HuH-7.5 (cell line): ENCODE measurements around the gene DNM3.

Experiments used
- DNase-seq: peaks from one replicate; pipeline ENCODE4 v3.0.0; 2011; ENCODE audit warnings: low spot score

Gene DNM3

DNA sequence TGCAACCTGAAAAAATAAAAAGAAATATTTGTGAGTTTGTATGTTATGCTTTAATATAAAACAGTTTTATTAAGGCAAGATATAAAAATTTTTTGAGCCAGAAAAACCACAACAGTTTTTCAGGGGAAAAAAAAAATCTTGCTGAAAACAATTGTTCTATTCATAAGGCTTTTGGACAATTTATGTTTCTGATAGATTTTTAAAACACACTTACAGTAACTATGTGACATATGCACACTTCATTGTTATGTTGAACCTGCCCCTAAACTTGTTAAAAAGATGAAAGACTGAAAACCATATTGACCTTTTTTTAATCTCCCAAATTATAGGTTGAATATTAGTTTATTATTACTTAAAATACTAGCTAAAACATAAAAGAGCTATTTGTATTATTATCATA is 299.3 kb downstream of the DNM3 start:
- DNase-seq: no peak

DNA sequence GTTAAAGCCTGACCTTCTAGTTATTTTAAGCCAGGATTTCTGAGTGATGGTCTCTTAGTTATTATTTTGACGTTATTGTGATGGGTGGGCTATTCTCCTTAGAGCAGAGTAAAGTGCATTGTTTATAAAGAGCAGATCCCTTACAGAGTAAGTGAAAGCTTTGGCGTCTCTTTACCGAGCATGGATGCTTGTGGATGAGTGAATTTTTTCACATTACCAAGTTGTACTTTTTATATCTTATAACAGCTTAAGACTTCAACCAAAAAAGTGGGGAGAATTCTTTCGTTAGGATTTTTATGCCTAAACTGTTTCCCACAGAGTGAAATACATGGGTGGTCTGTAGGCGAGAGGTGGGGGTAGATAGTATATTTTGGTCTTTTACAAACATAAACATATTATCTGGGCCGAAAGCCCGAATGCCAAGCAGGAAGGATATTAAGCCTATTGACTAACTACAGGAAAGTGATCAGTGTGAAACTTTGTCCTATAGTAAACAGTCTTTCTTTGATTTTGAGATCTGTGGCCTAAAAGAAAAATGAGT is 300.1 kb downstream of the DNM3 start:
- DNase-seq: no peak

DNA sequence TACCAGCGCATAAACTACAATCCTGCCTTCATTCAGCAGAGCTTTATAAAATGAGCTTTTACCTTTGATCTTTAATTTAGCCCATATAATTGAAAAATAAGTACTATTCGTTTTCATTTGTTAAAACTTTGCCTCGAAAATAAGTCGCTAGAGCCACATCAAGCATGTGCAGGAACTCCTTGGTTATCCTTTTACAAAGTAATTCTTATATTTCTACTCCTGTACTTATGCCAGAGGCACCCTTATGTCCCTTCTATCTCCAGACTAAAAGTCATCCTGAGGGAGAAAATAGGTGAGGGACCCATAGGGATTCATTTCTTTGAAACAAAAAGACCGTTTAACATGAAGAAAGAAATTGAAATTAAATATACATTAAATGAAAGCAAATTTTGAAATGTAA is 301.0 kb downstream of the DNM3 start:
- no peak for DNase-seq

DNA sequence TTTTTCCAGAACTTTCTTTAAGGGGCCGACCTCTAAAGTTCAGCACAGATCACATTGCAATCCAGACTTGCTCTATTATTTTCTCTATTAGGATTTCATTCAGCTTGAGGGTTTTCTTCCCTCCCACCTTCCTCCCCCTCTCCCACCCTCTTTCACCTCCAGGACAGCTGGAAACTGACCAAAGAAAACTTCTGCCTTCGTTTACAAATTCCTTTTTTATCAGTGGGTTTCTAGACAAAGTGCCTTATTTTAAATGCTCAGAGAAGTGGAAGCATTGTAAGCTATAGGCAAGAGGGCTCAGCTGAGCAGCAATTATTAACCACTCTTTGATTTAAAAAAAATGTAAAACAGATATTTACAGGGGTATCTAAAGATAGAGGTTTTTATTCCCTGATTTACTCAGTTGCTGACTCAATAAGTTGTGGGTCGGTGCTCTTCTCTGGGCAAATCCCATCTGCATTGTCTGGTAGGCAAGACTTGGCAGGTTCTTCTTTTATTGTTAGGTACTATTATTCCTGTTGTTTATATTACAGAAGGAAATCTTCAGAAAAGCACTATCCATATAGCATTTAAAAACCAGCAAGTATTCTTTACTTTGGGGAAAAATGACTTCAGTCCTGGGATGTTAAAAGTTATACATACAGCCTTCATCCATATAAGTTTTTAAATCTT is 302.2 kb downstream of the DNM3 start:
- DNase-seq: no peak

DNA sequence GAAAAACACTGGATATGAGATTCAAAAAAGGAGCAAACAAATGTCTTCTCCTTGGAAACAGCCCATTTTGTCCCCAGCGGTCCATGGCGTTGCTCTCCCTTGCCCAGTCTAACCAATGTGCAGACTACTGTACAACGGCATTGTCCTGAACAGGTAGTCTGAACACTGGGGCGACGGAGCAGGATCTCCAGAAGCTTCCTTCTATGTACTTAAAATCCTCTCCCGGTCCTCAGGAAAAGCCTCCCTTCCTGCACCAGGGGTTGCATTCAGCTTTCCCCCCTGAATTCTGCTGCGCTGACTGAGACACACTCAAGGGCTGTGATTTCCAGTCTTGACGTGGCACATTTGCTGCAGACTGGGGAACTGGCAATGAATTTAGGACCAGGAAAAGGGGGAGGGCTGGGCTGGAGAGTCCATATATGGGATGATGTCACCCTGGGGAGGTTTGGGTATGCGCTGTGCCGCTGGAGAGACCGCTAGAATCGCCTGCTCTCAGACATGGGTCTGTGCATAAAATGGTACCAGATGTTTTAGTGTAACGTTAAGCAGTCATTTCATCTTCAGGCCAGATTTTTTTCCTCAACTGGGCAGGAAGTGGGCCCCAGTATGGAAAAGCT is 303.3 kb downstream of the DNM3 start:
- DNase-seq: no peak

DNA sequence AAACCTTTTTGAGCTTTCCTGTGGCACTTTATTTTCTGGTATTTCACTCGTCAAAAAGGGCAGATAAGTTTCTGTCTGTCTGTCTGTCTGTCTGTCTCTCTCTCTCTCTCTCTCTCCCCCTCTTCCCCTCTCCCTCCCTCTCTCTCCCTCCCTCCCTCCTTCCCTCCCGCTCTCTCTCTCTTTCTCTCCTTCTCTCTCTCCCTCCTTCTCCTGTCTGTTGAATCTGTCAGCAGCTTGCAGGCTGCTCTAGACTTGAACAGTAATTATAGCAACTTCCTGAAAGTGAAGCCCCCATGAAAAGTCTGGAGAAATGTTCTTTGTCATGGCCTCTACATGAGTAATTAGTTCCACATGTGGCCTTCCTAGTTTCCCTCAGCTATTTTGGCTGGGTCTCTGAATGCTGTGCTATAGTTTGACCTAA is 303.9 kb downstream of the DNM3 start:
- no peak for DNase-seq

DNA sequence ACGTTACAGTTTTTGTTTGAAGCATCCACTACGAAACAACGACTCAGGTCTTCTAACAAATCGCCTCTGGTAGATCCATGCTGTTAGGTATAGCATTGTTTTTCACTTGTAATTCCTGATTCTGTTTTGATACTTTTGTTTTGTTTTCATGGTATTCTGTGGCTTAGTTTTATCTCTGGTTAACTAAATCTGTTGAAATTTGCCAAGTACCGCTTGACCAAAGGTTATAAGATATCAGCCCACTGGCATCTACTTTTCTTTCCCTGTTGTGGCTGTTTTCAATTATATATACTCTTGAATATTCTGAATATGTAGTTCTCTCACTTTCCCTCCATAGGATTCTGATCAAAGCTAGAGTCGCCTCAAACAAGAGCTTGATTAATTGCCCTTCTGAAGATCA is 304.4 kb downstream of the DNM3 start:
- DNase-seq: no peak

DNA sequence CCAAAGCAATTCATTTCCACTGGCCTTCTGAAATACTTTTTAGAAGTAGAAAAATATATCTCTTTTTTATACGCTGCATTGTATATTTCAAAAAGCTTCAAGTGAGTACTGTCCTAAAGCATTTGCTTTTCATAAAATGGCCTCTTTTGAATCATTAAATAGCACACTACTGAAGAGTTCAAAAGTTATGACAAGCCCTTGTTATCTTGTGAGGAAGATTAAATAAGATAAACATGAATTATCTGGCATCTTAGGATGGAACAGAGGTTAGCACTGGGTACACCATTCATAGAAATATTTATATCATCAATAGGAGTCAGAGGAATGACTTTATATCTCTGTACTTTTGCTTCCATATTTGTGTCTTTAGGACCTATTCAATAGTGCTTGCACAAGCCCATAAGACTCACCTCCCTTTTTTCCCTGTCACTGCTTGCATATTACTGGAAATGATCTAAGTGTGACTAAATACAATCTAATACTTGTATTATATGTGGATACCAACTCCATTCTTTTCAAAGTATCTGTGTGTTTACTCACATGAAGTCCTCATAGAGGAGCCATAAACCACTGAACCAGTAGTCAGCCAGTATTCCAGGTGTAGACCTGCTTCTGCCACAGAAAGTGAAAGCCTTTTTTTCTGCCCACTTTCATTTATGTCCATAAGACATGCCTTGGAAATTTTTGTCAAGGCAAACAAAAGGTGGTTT is 305.0 kb downstream of the DNM3 start:
- no peak for DNase-seq

DNA sequence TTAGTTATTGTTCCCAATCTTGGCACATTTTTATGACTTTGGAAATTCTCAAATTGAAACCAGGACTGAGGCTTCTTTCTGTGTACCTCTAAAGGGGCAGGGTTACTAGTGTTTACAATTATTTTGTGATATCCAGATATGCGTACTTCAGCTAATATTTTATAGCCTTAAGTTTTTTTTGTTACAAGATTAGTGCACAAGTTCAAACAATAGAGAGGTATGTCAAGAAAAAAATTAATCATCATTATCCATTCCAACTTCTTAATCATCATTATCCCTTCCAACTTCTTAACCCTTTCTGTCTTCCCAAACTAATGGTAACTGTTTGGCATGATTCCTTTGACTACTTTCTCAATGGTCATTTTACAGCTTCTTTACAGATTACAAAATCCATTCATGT is 306.2 kb downstream of the DNM3 start:
- no peak for DNase-seq

DNA sequence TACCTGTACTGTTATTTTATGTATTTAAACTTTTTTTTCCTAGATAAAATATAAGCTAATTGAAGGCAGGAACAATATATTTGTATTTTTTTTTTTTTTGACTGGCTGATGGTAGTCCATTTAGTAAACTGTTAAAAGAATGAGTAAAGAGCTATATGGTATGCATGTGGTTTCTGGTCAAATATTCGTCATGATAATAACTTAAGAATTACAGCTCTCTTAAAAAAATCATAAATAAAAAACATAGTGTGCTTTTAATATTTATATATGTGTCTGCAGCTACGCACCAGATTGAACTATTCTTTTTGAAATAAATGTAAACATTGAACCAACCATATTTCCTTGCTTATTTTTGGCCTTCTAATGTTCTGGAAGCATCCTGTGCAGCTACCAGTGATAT is 306.9 kb downstream of the DNM3 start:
- DNase-seq: no peak

DNA sequence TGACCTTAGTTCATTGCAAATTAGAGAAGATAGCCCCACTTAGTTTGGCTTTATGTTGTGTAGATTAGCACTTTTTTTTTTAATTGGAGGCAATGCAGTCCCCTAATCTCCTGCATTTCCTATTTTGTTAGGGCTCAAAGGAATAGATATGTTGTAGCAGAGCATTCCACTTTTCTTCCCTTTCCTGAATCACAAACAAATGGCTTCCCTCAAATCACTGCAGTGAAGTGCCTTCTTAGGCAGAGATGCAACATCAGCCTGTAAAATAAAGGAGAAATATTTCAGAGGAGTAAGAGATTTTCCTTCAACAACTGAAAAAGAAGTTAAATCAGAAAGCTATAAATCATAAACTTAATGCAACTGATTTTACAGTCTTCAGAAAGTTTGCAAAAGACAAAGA is 307.4 kb downstream of the DNM3 start:
- DNase-seq: no peak

DNA sequence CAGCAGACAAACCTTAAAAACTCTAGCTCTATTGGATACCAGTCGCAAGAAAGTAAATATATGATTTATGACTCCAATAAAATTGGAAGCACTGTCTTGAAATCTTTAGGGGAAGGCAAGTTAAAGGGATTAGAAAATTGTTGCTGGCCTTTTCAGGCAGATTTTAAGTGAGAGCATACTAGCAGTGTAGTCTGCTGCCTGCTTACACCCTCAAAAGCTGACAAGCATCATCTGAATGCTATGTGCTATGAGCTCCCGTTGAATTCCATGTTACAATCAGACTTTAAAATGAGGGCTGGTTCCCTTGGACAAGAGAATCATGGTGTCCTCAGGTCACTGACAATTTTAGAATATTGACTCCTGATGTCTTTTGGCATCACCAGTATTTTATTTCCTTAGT is 308.0 kb downstream of the DNM3 start:
- DNase-seq: no peak

DNA sequence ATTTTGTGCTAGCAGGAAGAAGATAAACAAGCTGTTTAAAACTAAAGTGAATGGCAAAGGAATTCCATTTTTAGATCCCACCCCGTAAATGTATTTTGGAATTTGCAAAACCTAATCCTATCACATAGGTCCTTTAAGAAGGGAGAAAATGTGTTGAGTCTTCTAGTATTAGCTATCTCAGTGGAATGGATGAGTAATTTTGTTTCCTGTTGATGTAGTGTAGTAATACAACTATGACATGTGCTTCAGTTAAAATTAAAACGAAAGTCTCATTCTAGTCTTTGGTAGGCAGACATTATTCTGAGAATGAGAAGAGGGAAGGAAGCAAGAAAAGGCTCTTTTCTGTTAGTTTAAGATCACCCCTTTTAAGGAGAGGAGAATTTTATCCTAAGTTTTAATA is 313.3 kb downstream of the DNM3 start:
- no peak for DNase-seq

DNA sequence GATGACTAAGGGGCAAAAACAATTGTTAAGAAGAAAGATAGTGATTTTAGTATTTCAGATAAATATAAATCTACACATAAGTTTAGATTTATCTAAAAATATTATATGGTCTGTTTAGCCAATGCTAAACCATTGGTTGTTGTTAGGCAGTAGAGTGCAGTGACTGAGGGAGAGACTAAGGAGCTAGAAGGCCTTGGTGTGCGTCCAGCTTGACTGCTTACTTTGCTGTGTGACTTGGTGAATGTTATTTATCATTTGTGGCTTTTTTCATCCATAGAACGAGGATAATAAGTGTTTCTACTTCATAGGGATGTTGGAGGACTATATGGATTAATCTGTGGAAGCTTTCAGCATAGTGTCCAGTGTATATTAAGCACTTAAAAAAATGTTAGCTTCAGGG is 314.5 kb downstream of the DNM3 start:
- DNase-seq: no peak

DNA sequence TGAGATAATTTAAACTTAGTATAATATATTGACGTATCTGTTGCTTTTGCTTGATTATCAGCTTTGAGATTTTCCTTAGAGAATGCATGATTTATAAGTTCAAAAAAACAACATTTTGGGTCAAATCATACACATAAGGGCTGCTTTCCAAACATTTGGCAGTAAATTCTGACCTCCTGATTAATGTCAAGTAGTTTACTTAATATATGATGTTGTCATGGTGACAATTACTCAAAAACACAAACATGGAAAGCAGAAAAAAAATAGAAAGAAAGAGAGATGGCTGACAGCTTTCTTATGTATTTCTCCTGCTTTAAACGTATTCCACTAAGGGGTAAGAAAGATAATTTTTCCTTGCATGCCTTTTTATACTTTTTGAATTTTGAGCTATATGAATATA is 320.9 kb downstream of the DNM3 start:
- no peak for DNase-seq

DNA sequence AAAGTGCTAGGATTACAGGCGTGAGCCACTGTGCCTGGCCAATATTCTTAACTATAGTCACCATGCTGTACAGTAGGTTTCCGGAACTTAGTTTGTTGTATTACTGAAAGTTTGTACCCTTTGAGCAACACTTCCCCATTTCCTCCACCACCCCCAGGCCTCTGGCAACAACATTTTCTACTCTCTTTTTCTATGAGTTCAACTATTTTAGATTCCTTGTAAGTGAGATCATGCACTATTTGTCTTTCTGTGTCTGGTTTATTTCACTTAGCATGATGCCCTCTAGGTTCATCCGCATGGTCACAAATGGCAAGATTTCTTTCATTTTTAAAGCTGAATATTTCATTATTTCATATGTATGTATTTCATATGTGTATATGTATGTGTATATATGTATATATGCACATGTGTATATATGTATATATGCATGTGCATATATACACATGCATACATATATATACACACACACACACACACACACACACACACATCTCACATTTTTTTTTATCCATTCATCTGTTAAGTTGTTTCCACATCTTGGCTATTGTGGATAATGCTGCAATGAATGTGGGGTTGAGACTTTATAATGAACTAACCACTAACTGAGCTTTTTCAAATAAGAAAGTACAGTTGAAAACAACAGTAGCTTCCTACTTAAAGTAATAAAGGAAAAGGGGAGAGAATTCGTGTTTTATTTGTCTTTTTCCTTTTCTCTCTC is 322.4 kb downstream of the DNM3 start:
- DNase-seq: no peak

DNA sequence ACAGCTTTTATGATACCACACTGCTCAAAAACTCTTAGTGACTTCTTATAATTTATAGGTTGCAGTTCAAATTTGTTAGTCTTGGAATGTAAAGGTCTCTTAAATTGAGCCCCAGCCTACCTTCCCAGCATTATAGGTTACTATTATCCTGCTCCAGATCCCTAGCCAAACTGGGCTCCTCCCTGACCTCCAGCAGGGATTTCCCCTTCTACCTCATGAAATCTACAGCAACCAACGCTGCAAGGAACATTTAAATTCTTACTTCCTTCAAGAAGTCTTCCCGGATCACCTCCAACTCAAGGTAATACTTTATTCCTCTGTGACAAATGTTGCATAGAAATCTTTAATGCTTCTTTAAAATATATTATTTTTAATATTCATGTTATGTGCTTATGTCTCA is 324.1 kb downstream of the DNM3 start:
- DNase-seq: no peak

DNA sequence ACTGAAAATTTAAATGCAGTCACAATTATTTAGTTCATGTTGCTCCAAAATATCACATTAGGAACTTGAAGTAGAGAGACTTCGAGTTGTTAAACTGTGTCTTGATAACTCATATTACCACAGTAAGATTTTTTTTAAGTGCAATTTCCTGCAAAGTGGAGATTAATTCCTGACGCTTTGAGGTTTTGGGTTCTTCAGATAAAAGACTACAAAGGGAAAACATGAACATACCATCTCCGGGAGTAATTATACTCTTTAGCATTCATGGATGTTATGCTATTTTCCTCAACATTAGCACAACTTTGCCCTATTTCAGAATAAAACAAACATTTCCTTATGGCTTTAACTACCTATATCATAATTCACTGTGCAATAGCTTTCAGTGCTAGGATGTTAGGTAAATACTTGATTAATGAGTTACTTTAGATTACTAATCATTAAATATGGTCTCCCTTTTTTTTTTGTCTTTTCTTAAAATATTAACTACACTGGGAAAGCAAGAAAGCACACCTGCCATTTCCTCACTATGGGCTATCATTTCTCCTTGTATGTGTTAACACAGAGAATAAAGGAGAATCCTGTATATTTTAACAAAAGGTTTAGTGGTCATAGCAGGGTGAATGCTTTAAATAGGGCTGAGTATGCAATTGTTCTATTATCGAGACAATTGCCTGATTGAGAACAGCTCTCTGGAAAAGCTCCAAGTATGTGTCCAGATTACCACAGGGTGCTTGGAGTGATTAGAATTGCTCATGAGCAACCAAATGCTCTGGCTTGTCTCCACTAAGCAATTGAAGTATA is 326.7 kb downstream of the DNM3 start:
- no peak for DNase-seq

DNA sequence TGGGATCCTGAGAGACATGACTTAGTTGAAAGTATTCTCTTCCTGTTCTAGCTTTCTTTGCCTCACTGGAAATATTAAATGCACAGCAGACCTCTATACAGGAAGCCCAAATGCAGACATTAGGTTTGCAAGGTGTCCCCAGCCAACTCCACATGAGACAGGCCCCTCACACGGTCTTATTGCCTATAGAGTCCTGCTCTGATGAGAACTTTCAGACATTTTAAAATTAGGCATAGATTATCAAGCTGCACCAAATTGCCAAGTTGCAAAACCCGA is 327.2 kb downstream of the DNM3 start:
- no peak for DNase-seq

DNA sequence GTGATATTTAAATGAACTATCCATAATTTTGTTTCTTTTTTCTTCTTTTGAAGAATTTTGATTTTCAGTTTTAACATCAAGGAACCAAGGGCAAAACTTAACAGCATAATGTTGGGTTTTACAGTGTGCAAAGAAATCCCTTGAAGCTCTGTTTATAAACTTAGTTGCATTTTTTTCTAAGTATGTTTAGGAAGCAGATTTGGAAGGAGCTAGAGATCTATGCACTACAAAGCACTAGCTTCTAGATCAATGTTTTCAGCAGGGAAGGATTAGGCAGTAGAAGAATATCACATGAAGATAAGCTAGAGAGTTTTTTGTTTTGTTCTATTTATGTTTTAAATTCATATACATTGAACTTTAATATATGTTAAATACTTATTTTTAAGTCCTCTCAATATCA is 328.5 kb downstream of the DNM3 start:
- no peak for DNase-seq

DNA sequence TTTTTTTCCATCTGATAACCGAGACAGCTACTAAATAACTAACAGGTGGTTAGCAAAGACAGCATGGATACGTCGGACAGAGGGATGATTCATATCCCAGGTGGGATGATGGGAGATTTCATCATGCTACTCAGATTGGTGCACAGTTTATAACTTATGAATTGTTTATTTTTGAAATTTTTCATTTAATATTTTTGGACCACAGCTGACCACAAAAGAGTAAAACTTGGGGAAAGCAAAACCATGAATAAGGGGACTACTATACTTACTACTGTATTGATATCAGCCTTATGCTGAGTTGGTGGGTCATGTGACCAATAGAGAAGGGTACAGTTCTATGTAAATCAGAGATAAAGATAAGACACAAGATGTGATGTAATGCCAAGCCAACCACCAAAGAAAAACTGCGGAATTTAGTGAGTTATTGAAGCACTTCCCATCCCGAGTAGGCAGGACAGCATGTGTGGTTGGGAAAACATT is 331.1 kb downstream of the DNM3 start:
- no peak for DNase-seq

DNA sequence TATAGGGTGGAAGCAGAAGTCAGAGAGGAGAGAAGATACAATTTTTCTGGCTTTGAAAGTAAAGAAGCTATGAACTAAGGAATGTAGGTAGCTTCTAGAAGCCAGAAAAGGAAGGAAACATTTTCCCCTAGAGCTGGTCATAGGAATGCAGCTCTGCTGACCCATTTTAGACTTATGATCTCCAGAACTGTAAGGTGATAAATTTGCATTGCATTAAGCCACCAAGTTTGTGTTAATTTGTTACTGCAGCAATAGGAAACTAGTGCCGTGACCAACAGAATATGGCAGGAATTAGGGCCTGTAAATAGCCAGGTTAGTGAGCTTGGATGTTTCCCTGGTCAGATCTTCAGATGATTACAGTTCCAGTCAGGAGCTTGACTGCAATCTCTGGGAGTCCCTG is 334.9 kb downstream of the DNM3 start:
- no peak for DNase-seq
